Stimulated activated CD4-positive, alpha-beta T cell treated with anti-CD3 and anti-CD28 coated beads, Interleukin-1b, Interleukin-23, amount 100 ng/mL, for 1 hour (primary cell): Measurements from ENCODE around the gene GPR39.

Source experiments
- DNase-seq, 2 donors: peaks; one replicate each; pipeline ENCODE4 v3.0.0-alpha.2; 2020; ENCODE audit warnings: low read depth in 2 of 2

The GPR39 gene

DNA sequence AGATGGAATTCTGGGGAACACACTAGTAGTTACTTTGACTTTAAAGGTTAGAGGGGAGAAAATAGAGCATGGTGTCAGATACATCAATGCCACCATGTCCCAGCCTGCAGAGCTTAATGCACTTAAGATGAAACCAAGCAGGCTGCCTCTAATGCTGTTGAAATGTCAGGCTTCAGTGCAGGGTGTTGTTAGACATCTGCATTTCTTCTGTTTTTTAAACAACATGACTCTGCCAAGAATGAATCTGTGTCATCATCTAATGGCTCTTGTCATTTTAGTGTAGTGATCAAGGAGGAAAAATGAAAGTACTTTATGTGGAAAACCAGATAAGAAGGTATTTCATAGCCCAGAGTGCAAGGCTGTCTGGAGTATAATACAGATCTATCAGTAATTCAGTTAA lies 223.5 kb downstream of the GPR39 start:
- no peak for DNase-seq

DNA sequence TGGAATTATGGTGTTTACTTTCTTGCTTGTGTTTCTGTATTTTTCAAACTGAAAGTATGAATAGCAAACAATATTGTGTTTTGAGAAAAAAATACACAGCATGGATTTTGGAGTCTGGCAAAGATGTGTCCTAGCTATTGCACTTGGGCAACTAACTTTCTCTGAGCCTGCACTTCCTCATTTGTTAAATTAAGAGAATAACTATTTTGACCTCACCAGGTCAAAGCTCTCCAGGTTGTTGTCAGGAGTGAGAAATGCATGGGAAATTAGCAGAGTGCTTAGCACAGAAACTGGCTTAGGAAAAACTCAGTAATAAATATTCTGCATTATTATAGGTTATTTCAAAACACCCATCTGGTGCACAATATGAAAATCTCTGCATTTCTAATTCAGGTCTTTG lies 225.2 kb downstream of the GPR39 start:
- no peak for DNase-seq

DNA sequence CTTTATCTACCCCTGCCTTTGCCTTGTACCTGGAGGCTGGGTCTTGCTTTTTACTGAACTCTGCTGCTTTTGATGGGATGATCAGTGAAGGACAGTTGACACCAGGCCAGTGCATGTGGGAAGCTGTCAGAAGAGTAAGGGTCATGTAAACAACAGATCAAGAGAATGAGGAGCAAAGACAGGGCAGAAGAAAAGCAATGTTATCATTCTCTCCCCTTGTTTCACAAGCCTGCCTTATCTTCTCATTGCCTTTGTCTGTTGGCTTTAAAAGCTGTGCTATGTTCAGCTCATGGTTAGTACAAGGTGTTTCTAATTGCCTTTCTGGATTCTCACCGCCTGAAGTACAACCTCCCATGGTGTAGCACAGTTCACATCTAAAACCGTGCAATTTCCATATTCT lies 225.8 kb downstream of the GPR39 start:
- no peak for DNase-seq

DNA sequence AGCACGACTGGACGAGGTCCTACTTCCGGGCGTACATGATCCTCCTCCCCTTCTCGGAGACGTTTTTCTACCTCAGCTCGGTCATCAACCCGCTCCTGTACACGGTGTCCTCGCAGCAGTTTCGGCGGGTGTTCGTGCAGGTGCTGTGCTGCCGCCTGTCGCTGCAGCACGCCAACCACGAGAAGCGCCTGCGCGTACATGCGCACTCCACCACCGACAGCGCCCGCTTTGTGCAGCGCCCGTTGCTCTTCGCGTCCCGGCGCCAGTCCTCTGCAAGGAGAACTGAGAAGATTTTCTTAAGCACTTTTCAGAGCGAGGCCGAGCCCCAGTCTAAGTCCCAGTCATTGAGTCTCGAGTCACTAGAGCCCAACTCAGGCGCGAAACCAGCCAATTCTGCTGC lies 228.6 kb downstream of the GPR39 start:
- no peak for DNase-seq

DNA sequence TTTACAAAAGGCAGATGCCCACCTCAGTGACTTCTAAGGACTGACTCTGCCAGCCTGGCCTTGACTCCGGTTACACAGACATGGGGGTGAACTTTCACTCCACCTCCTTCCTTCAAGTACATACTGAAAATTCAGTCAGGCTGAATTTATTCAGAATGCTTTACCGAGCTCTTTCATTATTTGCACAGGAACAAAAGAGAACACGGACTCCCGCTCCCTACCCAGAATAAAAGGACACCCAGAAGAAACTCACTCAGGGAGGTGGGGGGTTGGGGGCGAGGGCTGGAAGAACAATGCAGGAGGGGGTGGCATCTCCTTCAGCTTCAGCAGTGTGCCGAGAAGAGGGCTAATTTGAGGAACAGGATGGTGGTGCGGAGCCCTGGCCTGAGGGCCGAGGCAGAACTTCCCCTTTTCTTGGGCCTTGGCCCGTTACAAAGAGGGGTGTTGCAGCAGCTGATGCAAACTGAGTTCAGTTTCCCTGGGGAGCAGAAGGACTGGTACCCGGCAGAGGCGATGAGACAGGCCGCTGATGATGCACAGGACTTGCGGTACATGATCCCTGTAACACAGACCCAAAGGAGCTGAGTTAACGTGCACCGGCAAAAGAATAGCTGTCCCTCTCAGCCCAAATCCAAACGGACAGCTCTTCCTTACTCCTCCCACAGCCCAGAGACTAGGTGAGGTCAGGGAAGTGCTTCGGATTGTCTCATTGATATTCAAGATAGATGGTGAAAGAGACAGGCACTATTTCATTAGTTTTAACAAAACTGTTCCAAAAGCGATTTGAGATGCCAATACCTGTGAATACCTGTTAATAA lies 229.3 kb downstream of the GPR39 start:
- no peak for DNase-seq

DNA sequence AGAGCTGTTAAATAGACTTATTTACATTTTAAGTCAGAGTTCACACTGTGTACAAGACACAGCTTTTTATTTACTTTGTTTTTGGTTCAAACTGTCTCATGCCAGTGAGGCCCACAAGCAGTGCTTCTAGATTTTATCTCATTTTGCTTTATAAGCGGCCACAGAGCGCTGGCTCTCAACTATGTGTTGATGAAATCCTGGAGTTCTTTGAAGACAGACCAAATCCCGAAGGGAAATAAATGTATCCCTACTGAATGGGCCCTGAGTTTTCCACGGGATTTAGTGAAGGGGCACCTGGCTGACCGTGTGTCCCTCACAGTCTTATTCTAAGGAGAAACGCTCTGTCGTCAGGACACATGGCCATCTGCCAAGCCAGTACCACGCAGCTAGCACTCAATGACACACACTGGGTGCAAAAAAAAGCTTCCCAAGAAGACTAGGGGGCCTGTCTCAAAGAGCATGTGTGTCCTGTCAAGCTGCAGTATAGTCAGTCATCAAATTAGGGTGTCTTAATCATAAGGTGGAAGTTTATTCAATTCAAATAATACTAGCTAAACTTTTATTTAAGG lies 230.0 kb downstream of the GPR39 start:
- DNase-seq: no peak

DNA sequence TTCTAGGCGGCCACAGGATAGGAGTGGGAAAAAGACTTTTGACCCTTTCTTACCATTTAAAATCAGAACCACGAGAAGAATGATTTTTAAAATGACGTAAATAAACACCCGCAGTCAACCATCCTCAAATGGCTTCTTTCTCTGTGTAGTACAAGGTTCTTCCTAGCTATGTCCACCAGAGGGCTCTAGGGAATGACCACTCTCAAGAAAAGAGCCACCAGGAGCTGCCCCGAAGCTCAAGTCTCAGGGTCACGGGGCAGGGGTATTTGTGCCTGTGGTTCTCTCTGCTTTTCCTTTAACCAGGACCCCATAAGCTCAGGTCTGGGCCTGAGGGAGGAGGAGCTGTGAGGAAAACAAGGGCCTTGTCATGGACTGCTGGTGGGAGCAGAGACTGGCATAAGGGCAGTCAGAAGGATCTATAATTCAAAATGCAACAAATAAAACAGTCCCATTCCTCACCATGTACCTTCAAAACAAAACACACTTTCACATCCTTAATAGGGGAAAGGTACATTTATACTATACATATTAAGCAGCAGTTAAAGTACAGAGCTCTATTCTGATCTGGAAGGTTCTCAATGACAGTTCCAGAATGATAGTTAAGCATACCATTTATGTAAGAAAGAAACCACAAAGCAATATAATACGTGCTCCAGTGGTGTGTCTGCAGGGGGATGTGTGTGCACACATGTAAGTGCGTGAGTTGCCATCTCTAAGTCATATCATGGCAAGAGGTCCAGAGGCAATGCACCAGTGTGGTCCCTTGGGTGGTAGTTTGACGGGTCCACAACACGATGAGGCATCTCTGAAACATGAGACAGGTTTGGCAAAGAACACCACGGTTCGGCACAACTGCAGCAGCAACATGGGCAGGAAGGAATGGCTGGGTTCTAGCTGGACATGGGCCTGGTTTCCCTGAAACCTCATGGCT lies 234.8 kb downstream of the GPR39 start:
- DNase-seq: no peak

DNA sequence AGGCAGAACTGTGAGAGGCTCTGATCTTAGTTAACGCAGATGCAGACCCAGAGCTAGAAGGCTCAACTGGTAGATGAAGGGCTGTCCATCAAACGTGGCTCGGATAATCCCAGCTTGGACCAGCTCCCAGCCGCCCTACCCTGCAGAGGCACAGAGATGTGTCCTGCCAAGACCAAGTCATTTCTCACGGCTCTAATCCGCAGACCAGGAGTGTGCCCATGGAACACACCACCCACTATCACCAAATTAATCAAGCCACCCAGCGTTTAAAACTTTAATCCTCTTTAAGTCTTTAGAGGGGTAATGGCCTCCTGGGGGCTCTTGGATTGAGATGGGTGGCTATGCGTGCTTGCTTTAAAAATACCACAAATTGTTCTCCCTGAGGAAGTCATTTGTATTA lies 235.9 kb downstream of the GPR39 start:
- DNase-seq: no peak

DNA sequence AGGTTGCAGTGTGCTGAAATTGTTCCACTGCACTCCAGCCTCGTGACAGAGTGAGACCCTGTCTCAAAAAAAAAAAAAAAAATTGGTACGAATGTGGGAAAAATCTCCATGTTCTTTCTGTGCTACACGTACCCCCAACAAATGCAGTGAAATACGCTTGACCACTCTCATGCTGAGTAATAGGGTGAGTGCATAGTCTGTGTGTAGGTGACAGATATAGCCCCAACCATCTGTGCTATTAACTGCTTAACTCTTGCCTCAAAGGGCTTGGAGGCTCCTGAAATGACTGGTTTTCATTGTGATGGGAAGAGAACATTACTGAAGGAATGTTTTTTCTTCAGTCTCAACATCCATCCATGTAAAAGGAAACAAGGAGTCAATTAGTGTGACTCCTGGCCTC lies 237.7 kb downstream of the GPR39 start:
- no peak for DNase-seq

DNA sequence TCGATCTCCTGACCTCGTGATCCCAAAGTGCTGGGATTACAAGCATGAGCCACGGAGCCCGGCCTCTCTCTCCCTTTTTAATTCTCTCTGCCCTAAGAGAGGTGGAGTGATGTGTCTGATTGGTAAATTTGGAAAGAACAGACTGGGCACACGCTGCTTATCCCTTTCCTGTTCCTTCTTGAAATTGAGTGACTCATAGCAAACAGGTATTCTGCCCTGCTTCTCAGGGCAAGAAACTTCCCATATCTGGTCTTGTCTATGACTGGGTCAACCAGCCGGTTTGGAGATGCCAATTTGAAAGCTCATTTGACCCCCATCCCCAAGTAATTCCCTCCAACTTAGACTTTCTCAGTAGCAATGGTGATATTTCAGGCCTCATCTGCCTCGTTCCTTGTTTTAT lies 238.4 kb downstream of the GPR39 start:
- no peak for DNase-seq

DNA sequence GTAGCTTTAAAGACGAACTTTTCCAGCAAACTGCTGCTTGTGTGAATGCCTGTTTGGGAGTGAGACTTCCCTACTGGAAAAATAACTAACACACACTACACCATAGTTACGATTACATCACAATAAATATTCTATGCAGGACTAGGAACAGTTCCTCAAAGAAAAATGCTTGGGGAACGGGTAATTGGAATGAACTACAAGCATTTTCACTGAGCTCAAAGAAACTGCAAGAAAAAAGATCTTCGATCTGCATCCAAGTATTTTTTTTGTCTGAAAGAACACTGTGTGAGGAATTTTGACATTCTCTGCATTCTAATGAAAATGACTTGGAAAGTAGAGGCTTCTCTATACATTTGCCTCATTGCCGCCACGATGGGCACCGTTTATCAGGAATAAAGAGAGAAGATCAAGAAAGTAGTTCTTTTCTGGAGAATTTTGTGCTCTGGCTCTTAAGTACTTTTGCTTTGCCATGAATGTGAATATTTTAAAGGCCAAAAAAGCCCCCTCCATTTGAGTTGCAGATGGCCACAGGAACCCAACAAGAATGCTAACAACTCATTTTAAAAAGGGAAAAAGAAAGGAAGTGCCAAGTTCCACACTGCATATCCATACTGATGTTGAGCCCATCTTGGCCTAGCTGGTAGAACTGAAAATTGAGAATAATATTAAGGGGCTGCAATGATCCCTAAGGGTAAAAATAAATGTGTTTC lies 239.8 kb downstream of the GPR39 start:
- DNase-seq: no peak

DNA sequence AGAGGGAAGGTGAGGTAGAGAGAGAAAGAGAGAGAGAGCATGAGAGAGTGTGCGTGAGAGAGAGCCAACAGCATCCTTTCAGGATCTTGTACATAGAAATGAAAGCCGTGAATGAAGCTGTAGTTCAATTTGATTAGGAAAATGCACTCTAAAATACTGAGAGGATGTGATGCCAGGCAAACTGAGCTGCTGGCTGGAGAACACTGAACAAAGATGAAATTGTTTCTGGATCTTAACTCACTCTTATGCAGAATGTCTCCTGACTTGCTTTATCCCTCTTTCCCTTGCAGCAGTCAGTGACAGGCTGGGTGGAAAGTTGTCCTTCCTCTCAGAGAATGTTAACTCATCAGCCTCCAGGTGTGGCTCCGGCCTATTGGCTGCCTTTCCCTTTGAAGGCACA lies 242.7 kb downstream of the GPR39 start:
- no peak for DNase-seq

DNA sequence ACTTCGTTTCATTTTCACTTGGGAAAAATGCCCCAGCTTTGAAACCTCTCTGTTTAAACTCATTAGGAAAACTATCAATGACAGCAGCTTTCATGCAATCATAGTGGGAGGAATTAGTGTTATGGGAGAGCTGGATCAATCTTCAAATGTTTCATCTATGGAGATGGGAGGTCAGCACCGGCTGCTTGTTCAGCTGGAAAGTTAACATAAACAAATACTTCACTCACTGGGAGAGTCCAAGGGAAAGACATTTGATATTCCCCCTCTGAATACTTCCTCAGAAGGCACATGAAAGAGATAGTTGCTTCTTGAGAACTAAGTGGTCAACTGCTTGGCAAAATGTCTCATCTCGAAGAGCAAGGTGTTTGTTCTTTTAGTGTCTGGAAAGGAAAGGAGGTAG lies 246.1 kb downstream of the GPR39 start:
- no peak for DNase-seq

DNA sequence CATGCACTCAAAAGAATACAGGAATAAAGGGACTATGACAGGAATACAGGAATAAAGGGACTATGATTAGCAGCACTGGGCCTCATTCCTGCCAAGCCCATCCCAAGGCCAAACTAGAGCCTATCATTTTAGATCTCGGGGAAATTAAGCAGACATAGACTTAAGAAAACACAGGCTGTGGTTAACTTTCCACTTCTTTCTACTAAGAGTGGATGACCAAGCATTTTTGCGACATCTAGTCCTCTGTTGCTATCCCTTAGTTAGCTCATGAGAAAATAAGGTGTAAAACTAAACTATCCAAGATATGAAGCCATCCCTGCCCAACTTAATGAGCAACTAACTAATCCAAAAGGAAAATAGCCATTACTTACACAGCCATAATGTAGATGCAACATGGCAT lies 247.5 kb downstream of the GPR39 start:
- no peak for DNase-seq

DNA sequence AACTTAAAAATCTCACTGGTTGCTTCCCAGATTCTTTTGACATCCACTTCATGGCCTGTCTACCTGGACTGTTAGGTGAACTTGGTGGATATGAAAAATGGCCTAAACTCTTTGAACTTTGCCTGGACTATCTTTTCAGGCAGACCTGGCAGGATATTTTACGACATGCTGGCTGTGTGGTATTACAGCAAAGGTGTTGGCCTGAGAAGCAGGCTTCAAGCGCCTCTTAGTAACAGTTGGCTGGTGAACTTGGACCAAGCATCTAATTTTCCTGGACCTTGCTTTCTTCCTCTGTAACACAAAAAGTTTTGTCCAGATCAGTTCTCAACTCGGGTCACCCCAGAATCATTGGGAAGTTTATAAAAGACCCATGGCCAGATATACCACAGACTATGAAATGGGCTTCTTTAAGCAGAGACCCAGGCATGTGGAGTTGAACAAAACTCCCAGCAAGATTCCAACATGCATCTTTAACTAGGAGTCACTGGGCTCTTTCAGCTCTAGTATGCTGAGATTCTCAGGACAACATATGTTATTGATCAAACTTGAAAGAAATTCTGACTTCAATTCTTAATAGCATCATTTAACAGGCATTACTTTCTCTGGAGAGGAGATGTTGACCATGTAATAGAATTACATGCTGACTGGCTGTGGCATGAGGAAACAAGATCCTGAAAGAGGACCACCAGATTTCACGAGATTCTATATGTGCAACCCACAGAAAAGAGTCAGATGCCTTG lies 249.0 kb downstream of the GPR39 start:
- no peak for DNase-seq

DNA sequence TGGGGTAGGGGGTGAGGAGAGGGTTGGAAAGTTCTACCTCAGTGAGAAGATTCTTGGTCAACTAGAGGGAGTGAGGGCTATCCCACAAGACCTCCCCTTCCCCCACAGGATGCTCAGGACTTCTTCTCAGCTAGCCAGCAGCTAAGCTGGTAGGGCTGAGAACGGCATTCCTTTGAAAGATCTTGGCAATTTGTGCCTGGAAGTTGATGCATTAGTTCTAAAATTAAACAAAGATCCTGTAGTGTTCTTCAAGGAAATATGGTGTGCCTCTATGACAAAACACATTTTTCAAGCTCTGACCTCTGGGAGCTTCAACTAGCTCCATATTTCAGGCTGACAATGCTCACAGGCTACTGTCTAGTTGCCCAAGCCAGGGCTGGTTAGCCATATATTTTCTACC lies 251.1 kb downstream of the GPR39 start:
- no peak for DNase-seq

DNA sequence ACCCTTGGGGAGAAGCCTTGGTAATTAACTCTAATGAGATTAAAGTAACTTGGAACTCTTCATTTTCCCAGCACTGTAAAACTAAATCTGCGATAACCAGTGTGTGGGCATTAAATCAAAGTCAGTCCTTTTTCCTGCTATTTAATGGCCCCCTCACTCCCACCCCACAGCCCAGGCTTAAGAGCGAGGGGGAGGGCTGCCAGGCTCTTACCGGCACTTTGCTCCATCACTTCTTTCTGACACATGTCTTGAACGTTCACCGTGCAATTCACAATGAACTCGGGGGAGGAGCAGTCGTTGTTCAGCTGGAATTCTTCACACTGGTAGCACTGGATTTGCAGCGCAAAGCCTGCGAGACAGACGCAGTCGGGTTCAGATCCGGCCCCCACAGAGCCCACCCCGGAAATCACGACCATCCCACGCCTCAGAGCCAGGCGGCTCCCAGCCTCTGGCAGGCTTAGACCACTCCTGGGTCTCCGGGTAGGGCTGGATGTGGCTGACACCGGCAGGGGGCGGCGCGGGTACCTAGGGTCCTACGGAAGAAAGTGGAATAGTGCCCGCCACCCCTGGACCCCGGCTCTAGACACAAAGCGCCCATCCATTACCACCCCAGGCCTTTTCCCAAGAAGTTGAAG lies 251.7 kb downstream of the GPR39 start:
- no peak for DNase-seq

DNA sequence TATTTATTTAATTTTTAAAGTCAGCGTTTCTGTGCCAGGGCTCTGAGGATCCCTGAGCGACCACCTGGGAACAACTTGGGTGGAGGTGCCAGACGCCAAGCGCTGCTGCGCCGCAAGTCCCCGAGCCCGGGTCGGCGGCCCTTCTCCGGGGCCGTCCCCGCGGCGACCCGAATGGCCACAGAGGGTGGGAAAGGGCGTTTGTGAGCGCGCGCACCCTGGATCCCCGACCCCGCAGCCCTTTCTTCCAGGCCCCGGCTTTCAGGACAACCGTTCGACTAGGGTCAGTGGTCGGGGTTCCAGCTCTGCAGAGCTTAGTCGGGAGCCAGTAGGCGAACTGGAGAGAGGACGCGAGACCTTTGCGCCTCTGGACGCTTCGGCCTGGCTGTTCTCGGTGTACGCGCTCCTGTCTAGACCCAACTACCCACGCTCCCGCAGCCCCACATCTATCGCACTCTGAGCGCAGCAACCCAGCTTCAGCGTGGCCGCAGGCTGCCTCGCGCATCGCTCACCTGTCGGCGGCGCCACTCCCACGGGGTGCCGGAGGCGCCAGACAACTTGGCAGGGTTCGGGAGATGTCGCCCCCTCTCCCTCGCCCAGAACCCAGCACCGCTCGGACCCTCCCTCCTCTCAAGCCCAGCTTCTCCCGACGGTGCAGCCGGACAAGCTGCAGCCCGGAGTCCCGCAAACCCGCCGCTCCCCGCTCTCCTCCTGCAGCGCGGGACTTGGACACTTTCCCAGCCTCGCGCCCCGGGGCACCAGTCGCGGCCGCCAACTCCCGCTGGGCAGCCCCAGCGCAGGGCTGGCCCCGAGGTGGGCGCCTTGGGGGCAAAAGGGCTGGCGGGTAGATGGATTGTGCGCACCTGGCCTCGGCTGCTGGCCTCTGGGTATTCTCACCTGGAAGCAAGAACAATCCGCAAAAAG lies 252.6 kb downstream of the GPR39 start:
- DNase-seq: no peak

DNA sequence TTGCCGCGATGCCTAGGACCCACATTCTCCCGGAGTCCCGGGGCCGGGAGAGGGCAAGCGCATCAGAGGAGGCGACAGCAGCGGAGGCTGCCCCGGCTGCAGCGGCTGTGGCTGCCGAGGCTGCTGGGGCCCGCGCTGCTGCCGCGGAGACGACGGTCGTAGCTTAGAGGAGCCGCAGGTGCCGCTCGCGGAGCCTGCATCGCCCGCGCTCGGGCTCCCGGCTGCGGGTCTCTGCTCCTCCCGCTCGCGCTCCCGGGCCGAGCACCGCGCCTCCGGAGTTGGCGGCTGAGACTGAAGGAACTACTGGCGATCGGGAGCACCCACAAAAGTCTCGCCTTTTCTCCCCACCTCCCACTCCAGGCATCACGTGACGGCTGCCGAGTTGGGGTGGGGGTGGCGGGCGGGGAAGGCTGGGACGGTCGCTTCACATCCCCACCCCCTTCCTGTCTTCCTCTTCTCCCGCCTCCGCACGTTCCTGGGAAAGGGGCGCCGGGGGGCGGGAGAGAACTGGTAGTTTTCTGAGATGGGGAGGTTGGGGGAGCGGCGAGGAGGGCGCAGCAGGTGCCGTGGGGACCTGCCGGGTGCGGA lies 253.4 kb downstream of the GPR39 start, which contains the start of gene LYPD1:
Gene LYPD1, minus strand, starts transcription at position 298 of the 588 bp plus-strand sequence. Its CDS starts 273 bp downstream, at position 25.
- no peak for DNase-seq
